ENCODE data around the gene GPX2. TPM values are rescaled to one million over a fixed set of nuclear protein-coding genes. Genes with fewer than 3 reads are reported as not detected.

GPX2 gene
- total RNA-seq, 4 donors from 2014 or later: 0.49 to 1.4 (median 0.61) TPM; not detected in 1

GRCh38 chr14:64970776-64971477, 28.4 kb upstream of the GPX2 start:
- Histone ChIP-seq H3K27ac (no peak overlapping the region), H3K36me3 (no peaks in the 10 kb centered on the region), H3K9me3 (no peaks in the 10 kb centered on the region), H3K4me3 (peak overlapping the region; percentile 56 to 71 (median 64)), H3K4me1 (peaks cover 0 to 15% of the 10 kb centered on the region in 2 donors), H3K27me3 (no peaks in the 10 kb centered on the region)
- TF ChIP-seq POLR2A (IDR thresholded peaks at IDR 0.05) (no peak), CTCF (IDR thresholded peaks at IDR 0.05 in 4 of 5, conservative IDR thresholded peaks at IDR 0.05 in 1 of 5) (no peak)
- ATAC-seq (no peak), DNase-seq (no peak)
- in situ Hi-C loops (cut with MboI; ENCODE audit: low sequenced_read_pairs in 4 of 4): no loop called here
- intact Hi-C loops (cut with DNase I; ENCODE audit: low total_unique reads): no loop called here

- intact Hi-C loops (cut with DNase I; ENCODE audit: low total_unique reads) (no loop called here), in situ Hi-C loops (cut with MboI; ENCODE audit: low sequenced_read_pairs in 4 of 4) (no loop called here)
- TF ChIP-seq CTCF (IDR thresholded peaks at IDR 0.05 in 4 of 5, conservative IDR thresholded peaks at IDR 0.05 in 1 of 5) (no peak), POLR2A (IDR thresholded peaks at IDR 0.05) (no peak)
Observed at GRCh38 chr14:64970041-64970440, 27.5 kb upstream of the GPX2 start.

GRCh38 chr14:64968651-64969050, 26.1 kb upstream of the GPX2 start:
- H3K9me3 ChIP-seq: no peaks in the 10 kb centered on the region
- H3K4me3 ChIP-seq: no peak overlapping the region
- in situ Hi-C loops (cut with MboI; ENCODE audit: low sequenced_read_pairs in 4 of 4) (no loop called here), intact Hi-C loops (cut with DNase I; ENCODE audit: low total_unique reads) (no loop called here)
- DNase-seq (no peak), ATAC-seq (no peak)
- no peak for TF ChIP-seq CTCF (IDR thresholded peaks at IDR 0.05 in 4 of 5, conservative IDR thresholded peaks at IDR 0.05 in 1 of 5)
- no peak for TF ChIP-seq POLR2A (IDR thresholded peaks at IDR 0.05)
- no peak overlapping the region for H3K27ac ChIP-seq
- H3K36me3 ChIP-seq: no peaks in the 10 kb centered on the region
- H3K4me1 ChIP-seq: peaks cover 5 to 15% of the 10 kb centered on the region in 2 donors
- no peaks in the 10 kb centered on the region for H3K27me3 ChIP-seq

More at GRCh38 chr14:64970041-64970440, 27.5 kb upstream of the GPX2 start:
- Histone ChIP-seq H3K9me3 (no peaks in the 10 kb centered on the region), H3K4me1 (peaks cover 5 to 15% of the 10 kb centered on the region in 2 donors), H3K36me3 (no peaks in the 10 kb centered on the region), H3K27me3 (no peaks in the 10 kb centered on the region), H3K27ac (no peak overlapping the region), H3K4me3 (no peak overlapping the region)
- ATAC-seq (no peak), DNase-seq (no peak)

GRCh38 chr14:64968167-64968566, 25.6 kb upstream of the GPX2 start:
- H3K27me3 ChIP-seq: no peaks in the 10 kb centered on the region
- intact Hi-C loops (cut with DNase I; ENCODE audit: low total_unique reads): no loop called here
- no peak overlapping the region for H3K4me3 ChIP-seq
- H3K36me3 ChIP-seq: no peaks in the 10 kb centered on the region
- no peak overlapping the region for H3K27ac ChIP-seq
- in situ Hi-C loops (cut with MboI; ENCODE audit: low sequenced_read_pairs in 4 of 4): no loop called here
- TF ChIP-seq CTCF (IDR thresholded peaks at IDR 0.05 in 4 of 5, conservative IDR thresholded peaks at IDR 0.05 in 1 of 5): no peak
- no peak for TF ChIP-seq POLR2A (IDR thresholded peaks at IDR 0.05)
- peaks cover 5 to 15% of the 10 kb centered on the region in 2 donors for H3K4me1 ChIP-seq
- no peak for ATAC-seq
- H3K9me3 ChIP-seq: no peaks in the 10 kb centered on the region
- DNase-seq: no peak

Measured in gastrocnemius medialis (tissue), 4 donors.